ENCODE data around the gene SMAD5. TPM values are rescaled to one million over a fixed set of nuclear protein-coding genes. Genes with fewer than 3 reads are reported as not detected.

SMAD5 gene
- total RNA-seq, 6 donors from 2014 or later, result 14.6 to 54.3 (median 45.1) TPM

DNA sequence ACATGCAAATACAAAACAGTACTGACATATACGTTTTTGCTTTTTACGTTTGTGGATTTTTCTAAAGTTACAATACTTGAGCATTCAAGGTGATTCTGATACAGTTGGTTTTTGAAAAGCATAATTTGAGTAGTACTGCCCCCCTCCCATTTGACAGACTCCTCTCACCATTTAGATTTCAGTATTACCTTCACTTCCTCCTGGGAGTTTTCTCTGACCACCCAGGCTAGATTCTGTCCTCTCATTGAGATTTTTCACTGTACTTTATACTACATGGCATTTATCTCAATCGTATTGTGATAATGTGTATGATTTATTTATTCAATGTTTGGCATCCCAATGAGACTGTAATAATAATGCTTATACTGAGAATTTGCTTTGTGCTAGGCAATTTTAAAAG, 32.8 kb upstream of the SMAD5 start:
- Histone ChIP-seq H3K9me3 (no peaks in the 10 kb centered on the region), H3K4me1 (peaks cover 0 to 8% (median 2%) of the 10 kb centered on the region in 4 donors), H3K27ac (no peak overlapping the region), H3K4me3 (no peak overlapping the region), H3K36me3 (no peaks in the 10 kb centered on the region), H3K27me3 (no peaks in the 10 kb centered on the region)
- no peak for DNase-seq
- TF ChIP-seq POLR2AphosphoS5 (IDR thresholded peaks at IDR 0.05) (no peak), POLR2A (IDR thresholded peaks at IDR 0.05) (no peak), EP300 (IDR thresholded peaks at IDR 0.05) (no peak)
- TF ChIP-seq, protein P1, sequence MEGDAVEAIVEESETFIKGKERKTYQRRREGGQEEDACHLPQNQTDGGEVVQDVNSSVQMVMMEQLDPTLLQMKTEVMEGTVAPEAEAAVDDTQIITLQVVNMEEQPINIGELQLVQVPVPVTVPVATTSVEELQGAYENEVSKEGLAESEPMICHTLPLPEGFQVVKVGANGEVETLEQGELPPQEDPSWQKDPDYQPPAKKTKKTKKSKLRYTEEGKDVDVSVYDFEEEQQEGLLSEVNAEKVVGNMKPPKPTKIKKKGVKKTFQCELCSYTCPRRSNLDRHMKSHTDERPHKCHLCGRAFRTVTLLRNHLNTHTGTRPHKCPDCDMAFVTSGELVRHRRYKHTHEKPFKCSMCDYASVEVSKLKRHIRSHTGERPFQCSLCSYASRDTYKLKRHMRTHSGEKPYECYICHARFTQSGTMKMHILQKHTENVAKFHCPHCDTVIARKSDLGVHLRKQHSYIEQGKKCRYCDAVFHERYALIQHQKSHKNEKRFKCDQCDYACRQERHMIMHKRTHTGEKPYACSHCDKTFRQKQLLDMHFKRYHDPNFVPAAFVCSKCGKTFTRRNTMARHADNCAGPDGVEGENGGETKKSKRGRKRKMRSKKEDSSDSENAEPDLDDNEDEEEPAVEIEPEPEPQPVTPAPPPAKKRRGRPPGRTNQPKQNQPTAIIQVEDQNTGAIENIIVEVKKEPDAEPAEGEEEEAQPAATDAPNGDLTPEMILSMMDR (IDR thresholded peaks at IDR 0.05), result no peak
- ATAC-seq (ENCODE audit: low FRiP score in 2 of 2), result no peak
- 82 to 84% methylated on average over 3 of the region's 3 CpGs for WGBS, 2 donors

DNA sequence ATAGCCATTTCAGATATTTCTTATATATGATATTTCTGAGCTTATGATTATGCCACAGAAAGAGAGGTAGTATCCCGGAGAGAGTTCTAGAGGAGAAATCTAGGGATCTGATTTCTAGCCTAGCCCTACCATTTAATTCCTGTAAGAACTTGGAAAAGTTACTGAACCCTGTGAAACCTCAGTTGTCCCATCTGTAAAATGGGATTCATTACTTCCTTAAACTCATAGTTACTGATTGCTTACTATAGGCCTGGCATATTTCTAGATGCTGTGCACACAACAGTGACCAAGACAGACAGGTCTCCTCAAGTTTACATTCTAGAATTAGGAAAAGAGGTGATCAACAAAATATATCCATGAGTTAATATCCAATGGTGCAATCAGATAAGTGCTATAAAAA, 30.8 kb upstream of the SMAD5 start:
- H3K27ac ChIP-seq, result no peak overlapping the region
- H3K36me3 ChIP-seq, result no peaks in the 10 kb centered on the region
- no peaks in the 10 kb centered on the region for H3K27me3 ChIP-seq
- no peak overlapping the region for H3K4me3 ChIP-seq
- DNase-seq (no peak), ATAC-seq (ENCODE audit: low FRiP score in 2 of 2) (no peak)
- WGBS, 2 donors, result 100% methylated on average over 1 of the region's 1 CpG
- no peaks in the 10 kb centered on the region for H3K9me3 ChIP-seq
- TF ChIP-seq POLR2AphosphoS5 (IDR thresholded peaks at IDR 0.05) (no peak), POLR2A (IDR thresholded peaks at IDR 0.05) (no peak), EP300 (IDR thresholded peaks at IDR 0.05) (no peak)
- TF ChIP-seq, protein P1 (IDR thresholded peaks at IDR 0.05), result no peak
- H3K4me1 ChIP-seq, result peaks cover 0 to 8% (median 0%) of the 10 kb centered on the region in 4 donors

DNA sequence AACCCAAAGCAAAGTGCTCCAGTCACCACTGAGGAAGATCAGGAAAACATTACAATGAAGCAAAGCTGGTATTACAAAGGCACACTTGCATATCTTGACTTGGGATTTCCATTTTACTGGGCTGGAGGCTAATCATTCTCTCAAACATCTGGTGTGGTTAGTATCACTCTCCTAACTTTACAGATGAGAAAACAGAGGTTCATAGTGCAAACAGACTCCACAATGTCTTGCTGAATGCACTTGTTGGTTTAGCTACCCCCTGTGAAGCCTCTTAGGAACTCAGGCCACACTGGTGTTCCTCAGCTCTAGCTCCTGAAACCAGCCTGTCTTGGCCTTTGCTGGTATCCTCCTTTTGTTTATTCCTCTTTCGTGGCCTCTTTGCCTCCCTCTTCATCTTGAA, 29.5 kb upstream of the SMAD5 start:
- H3K27ac ChIP-seq, result no peak overlapping the region
- no peak for DNase-seq
- WGBS, 2 donors, result 94 to 95% methylated on average over 1 of the region's 1 CpG
- H3K36me3 ChIP-seq, result no peaks in the 10 kb centered on the region
- peaks cover 0 to 8% (median 0%) of the 10 kb centered on the region in 4 donors for H3K4me1 ChIP-seq
- no peak for TF ChIP-seq POLR2A (IDR thresholded peaks at IDR 0.05)
- TF ChIP-seq, protein P1 (IDR thresholded peaks at IDR 0.05), result no peak
- no peak for TF ChIP-seq POLR2AphosphoS5 (IDR thresholded peaks at IDR 0.05)
- TF ChIP-seq EP300 (IDR thresholded peaks at IDR 0.05), result no peak
- no peak overlapping the region for H3K4me3 ChIP-seq
- H3K9me3 ChIP-seq, result no peaks in the 10 kb centered on the region
- H3K27me3 ChIP-seq, result no peaks in the 10 kb centered on the region
- no peak for ATAC-seq (ENCODE audit: low FRiP score in 2 of 2)

DNA sequence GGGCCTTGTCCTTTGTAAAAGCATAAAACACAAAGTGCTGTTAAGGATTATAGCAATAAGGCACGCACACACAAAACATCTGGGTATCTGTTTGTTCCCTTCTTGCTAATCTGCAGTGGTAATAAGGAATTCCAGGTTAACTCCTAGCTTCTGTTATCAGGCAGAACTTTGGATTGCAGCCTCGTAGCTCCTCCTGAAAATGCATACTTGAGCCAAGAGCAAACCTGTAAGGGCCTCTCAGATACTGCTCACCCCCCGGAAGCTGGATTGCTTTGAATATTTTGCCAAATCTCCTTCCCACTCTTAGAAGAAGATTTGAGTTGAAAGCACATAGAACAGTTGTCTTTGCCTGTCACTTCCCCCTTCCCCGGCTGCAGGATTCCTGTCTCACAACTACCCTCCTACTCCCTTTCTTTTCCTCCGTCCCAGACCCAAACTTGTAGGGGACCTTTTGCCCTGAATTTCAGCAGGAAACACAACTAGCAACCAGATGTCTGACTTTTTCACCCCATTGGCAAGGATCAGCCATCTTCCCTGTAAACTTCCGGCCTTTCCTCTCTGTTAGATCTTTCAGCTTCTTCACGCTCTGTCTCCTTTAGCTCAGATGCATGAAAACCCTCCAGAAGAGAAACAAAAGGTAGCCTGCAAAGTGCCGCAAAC, 28.2 kb upstream of the SMAD5 start:
- ATAC-seq (ENCODE audit: low FRiP score in 2 of 2), result no peak
- TF ChIP-seq POLR2A (IDR thresholded peaks at IDR 0.05), result no peak
- Histone ChIP-seq H3K4me3 (no peak overlapping the region), H3K4me1 (peaks cover 0 to 8% (median 0%) of the 10 kb centered on the region in 4 donors), H3K27ac (no peak overlapping the region), H3K27me3 (no peaks in the 10 kb centered on the region), H3K36me3 (no peaks in the 10 kb centered on the region), H3K9me3 (no peaks in the 10 kb centered on the region)
- WGBS, 2 donors, result 48 to 50% methylated on average over 8 of the region's 8 CpGs
- no peak for DNase-seq

DNA sequence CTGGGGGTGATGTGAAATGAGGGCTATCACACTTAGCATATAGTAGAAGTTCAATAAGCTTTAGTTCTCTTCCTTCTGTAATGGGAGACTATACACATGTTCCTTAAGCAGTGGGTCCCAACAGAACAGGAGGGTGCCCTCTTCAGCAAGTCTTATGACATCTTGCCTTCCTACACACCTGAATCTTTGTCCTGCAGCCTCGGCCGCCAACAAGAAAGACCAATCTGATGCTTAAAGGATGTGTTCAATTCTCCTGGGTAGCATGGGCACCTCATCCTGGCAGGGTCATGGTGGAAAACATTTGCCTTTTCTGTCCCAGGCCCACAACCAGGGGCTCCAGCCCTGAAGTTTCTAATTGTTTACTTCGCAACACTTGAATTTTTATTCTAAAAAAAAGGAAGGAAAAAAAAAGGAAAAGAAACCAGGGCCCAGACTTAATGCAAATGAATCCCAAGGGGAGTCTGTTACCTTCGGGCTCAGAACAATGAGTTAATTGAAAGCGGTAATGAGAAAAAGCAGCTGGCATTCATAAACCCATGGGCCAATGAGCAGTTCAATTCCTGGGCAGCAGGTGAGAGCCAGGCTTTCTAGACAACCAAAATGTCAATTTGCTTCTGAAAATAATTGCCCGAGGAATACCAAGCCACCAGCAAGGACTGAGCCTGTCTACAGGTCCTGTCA, 26.2 kb upstream of the SMAD5 start:
- no peaks in the 10 kb centered on the region for H3K36me3 ChIP-seq
- peaks cover 0 to 8% (median 0%) of the 10 kb centered on the region in 4 donors for H3K4me1 ChIP-seq
- no peak overlapping the region for H3K27ac ChIP-seq
- H3K27me3 ChIP-seq, result no peaks in the 10 kb centered on the region
- TF ChIP-seq EP300 (IDR thresholded peaks at IDR 0.05), result no peak
- TF ChIP-seq, protein P1 (IDR thresholded peaks at IDR 0.05), result no peak
- no peak for TF ChIP-seq POLR2AphosphoS5 (IDR thresholded peaks at IDR 0.05)
- TF ChIP-seq POLR2A (IDR thresholded peaks at IDR 0.05), result no peak
- ATAC-seq (ENCODE audit: low FRiP score in 2 of 2), result no peak
- H3K4me3 ChIP-seq, result no peak overlapping the region
- 87 to 94% methylated on average over 6 of the region's 6 CpGs for WGBS, 2 donors
- no peaks in the 10 kb centered on the region for H3K9me3 ChIP-seq
- DNase-seq, result no peak
